GM12873 (cell line): Measurements from ENCODE around the gene GBX2.

Experiments
- CTCF ChIP-seq: IDR thresholded peaks from 2 replicates; pipeline ENCODE4 v1.5.1; 2012; ENCODE audit warnings: low read depth, mild to moderate bottlenecking, moderate library complexity, low read length, control low read depth; ENCODE audit not compliant: insufficient read depth; ENCODE audit errors: missing control alignments

GBX2 gene

GRCh38 chr2:236161082-236161462 is 7.1 kb downstream of the GBX2 start:
- no peak for TF ChIP-seq CTCF

GRCh38 chr2:236160366-236161081 is 7.7 kb downstream of the GBX2 start:
- TF ChIP-seq CTCF: no peak

- TF ChIP-seq CTCF: no peak
Measured at GRCh38 chr2:236159778-236160170, 8.4 kb downstream of the GBX2 start.

DNA sequence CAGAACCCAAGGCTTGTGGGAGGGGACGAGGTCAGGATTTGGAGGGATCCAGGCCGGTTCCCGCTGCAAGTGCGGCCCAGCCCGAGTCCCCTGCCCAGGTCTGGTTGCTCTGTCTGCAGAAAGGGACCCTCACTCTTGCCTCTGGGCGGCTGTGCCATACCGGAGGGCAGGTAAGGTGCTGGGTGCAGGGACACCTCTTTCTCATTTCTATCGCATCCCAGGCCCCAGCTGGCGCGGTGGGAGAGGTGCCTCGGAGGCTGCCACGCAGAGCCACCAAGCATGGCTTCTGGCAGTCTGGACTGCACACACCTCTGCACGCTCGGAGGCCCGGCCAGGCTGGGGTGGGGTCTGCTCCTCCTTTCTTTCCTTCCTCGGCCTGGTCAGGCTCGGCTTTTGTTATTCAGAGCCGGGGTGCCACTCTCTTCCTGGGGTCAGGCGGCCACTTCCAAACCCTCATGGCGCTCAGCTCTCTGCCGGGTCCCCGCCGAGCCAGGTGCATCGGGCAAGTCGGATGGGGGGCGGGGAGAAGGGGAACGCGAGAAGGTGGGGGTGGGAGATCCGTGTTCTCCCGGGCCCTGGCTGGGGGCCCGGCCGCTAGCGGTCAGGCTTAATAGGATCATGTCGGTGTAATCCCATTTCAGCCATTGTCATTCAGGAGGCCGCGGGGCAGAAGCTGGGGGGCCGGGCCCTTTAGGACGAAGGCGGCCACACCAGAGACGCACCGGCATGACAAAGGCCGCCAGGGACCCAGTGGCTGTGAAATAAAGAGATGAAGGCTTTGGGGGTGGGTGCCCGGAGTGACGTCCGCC is 9.0 kb downstream of the GBX2 start:
- no peak for TF ChIP-seq CTCF

GRCh38 chr2:236157815-236158498 is 10.2 kb downstream of the GBX2 start:
- TF ChIP-seq CTCF: no peak

- no peak for TF ChIP-seq CTCF
Measured at GRCh38 chr2:236157366-236157765, 10.8 kb downstream of the GBX2 start.

GRCh38 chr2:236156860-236157194 is 11.4 kb downstream of the GBX2 start:
- TF ChIP-seq CTCF: no peak
